ENCODE data around the gene CRIP1.

Gene CRIP1

DNA sequence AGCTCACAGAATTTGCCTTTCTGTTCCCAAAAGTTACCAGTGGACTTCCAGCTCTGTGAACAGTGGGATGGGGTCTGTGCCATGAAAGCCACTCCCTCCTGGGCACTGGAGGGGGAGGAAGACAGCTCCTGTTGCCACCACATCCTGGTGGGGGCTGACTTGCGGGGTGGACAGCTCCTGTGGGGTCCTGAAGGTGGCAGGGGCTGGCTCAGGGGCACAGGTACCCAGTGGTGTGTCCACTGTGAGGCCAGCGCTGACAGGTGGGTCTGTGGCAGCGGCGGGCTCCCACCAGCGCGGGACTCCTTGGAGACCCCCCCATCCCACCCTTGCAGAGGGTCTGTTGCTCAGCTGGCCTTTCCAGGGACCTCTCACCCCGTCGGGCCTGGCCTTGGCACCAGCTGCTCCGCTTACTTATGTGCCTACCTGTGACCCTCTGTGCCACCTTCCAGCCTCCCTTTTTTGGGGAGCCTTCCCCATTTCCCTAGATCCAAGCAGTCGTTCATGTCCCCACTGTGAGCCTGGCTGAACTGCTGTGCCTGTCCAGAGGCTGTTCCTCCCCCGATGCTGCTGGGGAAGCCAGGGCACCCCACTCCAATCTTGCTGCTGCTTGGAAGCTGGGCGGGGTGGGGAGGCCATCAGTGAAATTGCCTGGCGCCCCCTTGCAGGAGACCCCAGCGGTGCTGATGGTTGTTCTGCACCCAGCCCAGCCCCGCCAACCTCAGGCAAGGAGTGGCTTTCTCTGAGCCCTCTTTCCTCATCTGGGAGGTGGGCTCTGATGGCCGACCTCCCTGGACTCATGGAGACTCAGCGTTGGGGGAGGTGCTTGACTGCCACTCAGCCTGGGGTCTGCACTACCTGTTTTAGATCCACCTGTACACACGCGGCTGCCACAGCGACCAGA lies 6.5 kb downstream of the CRIP1 start:
- DNase-seq = no peak

DNA sequence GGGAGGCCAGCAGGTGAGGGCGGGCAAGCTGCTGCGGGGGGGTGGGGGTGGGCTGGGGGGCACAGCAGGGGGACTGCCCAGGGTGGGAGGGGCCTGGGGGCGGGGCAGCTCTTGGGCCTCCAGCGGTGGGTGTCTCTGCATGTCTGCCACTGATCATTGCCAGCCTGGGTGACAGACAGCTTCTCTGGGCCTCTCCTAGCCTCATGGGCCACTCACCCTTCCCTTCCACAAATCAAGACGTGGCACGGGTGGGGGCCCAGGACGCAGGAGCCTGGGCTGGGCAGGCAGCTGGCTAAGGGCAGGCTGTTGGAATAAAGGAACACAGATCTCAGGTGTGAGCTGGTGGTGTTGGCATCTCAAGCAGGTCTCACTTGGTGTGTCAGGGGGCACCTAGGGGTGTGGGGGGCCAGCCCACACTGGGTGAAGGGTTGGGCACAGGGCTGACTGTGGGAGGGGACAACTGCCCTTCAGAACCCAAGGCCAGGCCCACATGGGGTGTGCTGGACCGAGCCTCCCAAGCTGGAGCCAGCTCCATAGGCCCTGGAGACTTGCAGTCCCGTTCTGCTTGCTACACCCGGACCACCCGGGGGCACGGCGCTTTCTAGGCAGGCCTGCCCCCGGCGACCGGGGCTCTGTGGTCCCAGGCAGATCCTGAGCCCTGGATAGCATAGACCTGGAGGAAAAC lies 7.4 kb downstream of the CRIP1 start:
- DNase-seq = no peak

DNA sequence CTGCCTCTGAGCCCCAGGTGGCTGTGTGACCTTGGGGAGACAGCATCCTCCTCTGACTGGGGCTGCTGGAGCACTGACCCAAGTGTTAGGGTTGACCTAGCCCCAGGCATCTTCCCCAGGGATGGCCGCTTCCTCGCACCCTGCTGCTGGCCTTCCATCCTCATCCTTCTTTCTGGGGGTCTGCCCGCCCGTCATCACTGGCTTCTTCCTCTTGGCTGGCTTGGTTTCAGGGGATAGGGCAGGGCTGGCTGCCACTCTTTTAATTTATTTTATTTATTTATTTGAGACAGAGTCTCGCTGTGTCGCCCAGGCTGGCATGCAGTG lies 7.9 kb downstream of the CRIP1 start:
- no peak for DNase-seq

DNA sequence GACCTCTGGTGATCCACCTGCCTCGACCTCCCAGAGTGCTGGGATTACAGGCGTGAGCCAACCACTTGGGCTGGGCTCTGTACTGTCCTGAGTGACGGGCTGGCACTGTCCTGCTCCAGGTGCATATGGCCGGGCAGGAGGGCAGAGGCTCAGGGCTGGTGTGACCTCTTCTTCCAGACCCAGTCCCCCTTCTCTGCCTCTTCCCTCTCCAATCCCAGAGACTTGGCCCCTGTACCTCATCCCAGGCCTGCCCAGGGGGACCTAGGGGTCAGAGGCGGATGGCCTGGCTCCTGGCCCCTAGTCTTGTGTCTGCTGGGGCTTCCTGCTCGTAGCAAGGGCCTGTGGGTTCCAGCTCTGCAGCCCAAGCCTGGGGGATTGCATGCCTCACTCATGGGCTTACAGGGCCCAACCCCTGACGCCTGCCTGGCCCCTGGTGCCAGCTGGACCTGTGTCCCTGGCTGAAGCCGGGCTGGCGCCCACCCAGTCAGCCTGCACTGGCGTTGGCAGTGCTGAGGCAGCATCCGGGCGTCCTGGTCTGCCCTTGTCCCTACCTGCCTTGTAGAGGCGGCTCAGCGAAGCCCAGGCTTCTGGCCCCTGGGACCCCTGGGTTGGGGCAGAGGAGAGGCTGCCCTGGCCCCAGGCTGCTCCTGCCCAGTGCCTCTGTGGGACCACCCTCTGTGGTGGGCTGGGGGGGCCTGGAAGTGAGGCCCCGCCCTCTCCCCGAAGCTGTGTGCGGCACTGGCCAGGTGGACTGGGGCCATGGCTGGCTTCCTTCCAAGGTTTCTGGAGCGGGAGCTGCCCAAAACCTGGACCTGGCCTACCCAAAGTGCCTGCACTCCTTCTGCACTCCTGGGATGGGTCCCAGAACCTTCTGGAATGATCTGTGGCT lies 8.7 kb downstream of the CRIP1 start:
- DNase-seq = no peak

DNA sequence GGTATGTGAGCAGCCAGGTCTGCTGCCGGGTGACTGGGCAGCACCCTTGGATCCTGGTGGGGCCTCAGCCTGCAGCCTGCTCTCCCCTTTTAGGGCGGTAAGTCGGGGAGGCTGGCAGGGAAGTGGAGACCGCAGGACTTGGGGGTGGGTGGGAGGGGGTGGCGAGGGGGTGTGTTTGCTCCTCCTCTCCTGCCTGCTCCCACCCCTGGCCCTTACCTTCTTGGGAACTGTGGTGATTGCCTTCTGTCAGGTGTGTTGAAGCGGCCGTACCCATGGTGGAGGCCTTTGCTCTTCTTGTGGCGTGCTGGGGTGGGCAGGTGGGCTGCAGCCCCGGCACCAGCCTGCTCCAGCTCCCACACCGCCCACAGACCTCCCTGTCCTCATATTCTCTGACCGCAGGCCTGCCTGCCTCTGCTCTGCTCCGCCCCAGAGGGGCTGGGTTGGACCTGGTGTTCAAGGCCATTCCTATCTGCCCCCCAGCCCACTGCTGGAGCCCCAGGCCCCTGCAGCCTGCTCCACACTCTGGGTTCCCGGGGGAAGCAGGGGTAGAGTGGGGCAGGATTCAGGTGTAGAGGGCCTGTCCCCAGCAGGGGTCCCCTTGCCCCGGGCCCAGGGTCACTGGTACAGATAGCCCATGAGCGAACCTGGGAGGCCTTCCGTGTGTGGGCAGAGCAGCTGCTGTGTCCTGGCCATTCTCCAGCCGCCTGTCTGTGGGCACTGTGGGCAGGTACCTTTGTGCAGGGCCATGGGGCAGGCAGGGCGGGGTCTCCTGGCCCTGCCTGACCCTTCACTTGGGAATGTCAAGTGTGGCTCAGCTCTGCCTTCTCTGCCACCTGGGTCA lies 9.5 kb downstream of the CRIP1 start:
- no peak for DNase-seq

DNA sequence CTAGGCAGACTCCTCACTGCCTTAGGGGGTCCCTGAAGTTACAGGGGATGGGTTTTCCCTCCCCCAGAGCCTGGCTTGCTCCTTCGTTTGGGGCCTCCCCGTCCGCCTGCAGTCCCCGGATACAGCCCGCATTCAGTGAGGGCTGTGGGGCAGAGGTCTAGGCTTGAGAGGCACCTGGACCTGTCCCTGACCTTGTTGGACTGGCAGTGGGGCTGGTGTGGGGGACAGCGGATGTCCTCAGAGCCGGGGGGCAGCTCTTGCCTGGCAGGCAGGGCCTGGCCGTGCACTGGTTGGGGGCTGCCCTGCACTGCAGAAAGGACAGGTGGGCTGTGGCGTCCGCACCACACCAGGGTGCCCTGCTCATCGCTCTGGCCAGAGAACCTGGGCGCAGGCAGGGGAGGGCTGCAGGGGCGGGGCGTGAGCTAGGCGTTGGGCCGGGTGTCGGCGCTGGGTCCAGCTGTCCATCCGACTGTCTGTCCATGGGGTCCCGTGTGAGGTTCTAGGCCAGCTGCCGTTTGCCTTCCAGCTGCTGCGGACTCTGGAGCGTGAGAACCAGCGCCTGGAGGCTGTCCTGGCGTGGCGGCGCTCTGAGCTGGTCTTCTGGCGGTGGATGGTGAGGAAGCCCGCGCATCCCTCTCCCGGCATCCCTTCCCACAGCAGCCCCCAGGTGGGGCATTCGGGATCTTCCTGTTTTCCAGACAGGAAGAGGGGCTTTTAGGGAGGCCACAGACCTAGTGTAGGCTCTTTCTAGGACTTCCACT lies 10.3 kb downstream of the CRIP1 start:
- DNase-seq = no peak

DNA sequence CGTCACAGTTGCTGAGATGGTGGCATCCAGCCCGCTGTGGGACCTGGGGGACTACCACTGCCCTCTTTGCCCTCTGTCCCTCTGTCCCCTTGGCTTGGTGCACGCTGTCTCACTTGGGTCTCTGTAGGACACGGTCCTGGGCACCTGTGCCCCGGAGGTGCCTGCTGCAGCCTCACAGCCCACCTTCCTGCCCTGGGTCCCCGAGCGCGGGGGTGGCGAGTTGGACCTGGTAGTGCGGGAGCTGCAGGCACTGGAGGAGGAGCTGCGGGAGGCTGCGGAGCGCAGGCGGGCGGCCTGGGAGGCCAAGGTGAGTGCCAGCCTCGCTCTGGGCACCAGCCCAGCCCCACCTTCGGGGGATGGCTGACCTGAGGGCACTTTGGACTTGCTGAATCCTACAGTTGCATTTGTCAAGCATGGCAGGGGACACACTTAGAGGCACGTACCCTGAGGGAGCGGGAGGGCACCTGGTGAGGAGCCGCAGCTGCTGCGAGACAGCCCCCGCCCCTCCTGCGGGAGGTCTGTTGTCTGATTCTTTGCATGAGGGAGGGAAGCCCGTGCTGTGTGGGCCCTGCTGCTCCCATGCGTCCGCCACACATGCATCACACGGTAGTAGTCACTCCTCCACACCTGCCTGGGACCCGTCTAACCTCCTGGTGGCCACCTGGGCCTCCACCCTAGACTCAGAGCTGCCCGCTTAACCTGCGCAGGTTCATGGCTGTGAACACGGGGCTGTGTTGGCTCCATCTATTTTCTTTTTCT lies 11.2 kb downstream of the CRIP1 start:
- DNase-seq = no peak

DNA sequence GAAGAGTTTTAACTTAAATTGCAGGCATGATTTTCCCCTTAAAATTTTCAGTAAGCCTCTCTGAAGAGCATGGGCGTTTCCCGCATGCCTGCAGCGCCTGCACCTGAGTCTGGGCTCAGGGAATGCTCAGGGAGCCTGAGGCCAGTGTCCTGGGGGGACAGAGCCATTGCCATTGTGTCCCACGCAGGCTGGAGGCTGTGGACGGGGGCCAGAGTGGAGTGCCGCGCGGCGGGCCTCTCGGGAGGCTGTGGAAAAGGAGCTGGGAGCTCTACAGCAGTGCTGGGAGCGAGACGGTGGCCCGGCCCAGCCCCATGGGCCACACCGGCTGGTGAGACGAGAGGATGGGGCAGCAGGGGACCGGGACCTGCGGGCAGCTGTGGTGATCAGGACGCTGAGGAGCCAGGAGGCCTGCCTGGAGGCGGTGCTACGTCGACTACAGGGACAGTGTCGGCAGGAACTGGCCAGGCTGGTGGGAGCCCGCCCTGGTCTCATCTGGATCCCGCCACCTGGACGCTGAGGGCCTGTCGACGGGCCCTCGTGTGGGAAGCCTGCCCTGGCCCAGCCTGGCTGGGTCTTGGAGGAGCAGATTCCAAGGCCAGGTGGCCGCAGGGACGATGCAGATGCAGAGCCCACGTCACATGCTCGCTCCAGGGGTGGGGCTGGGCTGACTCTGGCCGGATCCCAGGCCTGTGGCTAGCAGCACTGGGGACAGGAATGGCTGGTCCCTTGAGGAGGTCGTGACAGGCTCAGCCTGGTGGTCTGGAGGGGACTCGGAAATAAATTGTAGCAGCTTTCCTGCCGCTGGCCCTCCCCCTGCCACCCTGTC lies 12.0 kb downstream of the CRIP1 start:
- no peak for DNase-seq

DNA sequence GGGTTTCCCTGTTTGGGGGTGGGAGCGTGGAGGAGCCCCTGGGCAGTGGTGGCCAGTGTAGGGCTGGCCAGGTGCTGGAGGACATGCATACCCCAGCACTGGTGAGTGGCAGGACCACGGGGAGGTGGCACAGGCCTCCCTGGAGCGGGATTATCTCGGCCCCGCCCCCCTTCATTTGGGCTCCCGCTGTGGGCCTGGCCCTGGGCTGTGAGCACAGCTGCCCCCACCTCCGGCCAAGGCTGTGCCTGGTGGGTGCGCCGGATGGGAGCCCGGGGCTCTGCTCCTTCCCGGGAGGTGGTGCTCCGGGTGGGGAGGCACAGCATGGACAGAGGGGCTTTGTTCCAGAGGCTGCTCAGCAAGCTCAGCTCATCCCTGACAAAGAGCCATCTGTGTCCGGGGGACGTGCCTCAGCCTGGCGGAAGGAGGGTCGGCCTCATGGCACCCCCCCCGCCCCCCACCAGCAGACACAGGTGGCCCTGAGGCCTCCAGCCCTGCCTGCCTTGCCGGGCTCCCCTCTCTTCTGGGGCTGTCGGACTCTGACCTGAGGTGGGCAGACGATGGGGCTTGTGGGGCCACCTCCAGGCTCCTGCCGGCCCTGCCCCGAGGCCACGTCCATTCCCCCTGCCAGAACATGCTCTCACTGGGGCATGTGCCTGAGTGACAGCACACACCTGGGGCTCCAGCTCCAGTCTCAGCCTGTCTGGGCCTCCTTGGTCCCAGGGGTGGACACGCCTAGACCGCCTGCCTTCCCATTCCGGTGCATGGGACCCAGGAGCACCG lies 12.8 kb downstream of the CRIP1 start:
- DNase-seq = no peak

DNA sequence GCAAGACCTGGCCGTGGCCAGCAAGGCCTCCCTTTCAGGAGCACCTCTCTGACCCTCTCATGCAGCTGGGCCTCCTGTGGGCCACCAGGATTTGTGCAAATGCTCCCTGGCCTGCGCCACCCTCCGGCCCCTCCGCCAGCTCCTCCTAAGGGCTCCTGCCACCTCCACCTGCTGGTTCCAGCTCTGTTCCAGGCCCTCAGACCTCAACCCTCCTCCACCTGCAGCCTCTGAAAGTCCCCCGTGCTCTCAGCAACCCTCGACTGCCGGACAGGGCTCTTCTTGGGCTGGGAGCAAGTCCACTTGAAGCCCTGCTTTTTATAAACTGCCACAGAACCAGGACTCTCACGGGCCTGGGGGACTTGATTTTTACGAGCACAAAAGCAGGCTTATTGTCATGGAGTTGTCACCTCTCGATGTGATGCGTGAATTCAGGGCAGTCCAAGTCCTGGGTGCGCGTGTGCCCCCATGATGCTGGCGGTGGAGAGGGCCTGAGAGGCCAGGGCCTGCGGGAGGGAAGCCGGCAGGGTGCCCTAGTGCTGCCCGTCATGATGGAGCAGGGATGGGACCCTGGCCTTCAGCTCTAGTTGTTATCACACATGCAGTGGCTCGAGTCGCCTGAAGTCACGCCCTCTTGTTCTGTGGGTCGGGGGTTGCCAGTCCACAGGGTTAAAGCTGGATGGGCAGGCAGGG lies 13.5 kb downstream of the CRIP1 start:
- DNase-seq = no peak

DNA sequence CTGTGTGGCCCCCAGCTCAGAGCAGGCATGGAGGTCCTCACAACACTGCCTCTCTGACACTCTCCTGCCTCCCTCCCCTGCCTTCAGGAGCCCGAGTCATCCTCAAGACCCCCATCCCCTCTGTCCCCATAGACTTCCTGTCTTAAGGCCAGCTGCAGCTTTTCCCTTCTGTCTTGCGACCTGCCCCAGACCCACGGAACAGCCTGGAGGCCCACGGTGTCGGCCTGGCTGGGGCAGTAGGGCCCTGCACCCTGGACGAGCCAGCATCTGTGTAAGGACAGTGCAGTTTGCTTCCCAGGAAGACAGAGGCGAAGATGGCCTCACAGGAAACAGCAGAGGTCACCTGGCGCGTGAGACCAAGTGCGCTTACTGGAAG lies 14.0 kb downstream of the CRIP1 start:
- no peak for DNase-seq

DNA sequence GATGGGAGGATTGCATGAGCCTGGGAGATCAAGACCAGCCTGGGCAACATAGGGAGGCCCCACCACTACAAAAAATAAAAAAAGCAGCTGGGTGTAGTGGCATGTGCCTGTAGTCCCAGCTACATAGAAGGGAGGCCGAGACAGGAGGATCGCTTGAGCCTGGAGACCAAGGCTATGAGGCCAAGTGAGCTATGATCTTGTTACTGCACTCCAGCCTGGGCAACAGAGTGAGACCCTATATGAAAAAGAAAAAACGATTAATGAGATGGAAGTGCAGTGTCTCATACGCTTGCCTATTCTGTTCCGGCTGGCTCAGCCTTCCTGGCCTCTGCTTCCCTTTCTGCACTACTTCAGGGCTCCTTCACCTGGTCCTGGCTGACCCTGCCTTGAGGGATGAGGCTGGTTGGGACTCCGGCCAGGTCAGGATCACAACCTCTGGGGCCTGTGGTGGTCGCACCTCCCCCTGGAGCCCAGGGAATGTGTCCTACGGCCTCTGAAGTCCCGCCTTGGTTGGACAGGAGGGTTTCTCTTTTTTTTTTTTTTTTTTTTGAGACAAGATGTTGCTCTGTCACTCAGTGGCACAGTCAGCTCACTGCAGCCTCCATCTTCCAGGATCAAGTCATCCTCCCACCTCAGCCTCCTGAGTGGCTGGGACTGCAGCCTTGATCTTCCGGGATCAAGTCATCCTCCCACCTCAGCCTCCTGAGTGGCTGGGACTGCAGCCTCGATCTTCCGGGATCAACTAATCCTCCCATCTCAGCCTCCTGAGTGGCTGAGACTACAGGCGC lies 15.0 kb downstream of the CRIP1 start:
- no peak for DNase-seq

DNA sequence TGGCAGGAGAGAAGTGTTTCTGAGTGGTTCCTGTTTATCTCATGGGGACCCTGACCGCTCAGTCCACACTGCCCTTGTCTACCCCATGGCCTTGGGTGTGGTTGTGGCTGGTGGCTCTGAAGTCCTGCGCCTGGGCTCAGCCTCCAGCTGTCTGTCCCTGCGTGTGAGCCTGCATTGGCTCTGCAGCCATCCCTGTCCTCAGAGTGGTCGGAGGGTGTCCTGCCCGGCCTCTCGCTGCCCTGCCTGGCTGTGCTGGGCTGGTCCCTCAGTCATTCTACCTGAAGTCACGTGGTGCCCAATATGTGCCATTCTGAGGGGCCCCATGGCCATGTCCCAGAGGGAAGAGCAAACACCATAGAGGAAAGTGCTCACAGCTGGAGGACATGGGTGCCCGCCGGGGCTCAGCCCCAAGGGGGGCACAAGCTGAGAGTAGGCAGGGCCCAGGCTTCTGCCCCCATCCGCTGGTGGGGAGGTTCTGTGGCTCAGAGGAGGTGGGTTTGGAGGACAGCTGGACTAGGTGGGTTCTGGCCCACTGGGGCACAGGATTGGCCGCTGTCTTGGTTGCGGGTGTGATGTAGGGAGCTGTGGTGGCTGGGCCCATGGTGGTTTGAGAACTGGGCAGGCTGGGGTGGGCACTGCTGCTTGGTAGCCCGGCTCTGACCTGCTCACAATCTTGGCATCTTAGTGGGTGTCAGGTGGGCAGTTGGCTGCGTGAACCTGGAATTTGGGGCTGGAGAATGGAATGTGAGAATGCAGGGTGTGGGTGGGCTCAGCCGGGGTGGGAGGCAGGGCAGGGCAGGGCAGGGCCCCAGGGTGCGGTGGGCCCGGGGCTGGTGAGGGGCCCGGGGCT lies 16.0 kb downstream of the CRIP1 start:
- no peak for DNase-seq

DNA sequence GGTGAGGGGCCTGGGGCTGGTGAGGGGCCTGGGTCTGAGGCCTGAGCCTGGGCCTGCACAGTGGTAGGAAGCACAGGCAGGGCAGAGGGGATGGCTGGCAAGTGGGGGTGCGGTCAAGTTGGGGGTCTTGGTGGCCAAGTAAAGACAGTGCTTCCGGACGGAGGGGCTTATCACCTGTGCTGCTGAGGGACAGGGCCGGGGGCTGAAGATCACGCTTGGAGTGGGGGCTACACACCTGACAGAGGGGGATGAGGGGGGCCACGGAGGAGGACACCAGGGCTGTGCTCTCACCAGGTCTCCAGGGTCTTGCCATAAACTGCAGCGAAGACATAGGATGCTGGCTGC lies 16.6 kb downstream of the CRIP1 start:
- DNase-seq = no peak

DNA sequence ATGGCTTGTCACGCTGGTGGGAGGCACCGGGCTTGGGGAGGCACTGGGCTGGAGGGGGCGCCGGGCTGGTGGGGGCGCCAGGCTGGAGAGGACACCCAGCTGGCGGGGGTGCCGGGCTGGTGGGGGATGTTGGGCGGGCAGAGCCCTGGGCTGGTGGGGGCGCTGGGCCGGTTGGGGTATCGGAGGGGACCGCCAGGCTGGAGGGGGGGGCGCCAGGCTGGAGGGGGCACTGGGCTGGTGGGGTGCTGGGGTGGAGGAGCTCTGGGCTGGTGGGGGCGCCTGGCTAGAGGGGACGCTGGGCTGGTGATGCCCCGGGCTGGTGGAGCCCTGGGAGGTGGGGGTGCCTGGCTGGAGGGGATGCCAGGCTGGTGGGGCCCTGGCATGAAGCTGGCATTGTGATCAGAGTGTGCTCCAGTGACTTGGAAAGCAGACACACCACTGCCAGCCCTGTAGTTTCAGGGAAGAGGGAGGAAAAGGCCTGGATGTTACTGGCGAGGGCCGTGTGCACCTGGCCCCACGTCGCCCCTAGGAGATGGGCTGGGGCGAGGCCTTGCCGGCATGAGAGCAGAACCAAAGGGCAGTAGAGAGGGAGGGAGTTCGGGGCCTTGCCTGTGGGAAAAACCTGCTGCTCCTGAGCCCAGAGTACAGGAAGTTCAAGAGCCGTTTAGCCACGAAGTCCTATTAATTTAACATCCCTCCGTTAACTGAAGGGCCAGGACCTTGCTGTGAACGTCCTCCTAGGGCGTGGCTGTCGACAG lies 17.4 kb downstream of the CRIP1 start:
- DNase-seq = no peak

DNA sequence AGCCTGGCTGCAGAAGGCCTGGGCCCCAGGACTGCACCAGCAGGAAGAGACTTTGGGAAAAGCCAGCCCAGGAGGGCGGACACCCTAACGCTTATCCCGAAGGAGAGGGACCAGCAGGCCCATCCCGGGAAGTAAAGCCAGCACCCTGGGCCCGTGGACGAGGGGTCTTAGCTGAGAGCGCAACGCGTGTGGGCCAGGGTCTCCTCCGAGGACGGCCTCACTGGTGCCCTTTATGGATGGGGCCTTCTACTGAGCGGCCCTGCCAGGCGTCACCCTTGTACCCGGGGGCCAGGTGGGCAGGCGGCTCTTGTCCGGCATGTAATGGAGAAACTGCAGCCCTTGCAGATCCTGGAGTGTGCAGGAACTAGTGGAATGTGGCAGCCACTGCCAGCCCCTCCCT lies 18.4 kb downstream of the CRIP1 start:
- no peak for DNase-seq
